LHCN-M2 (cell line): ENCODE measurements around the gene PRDM11. TPM values are rescaled to one million over a fixed set of nuclear protein-coding genes. Genes with fewer than 3 reads are reported as not detected.
"Not testable (repeated sequence)": the region's sequence is repeated elsewhere in the genome, so short reads cannot be mapped to it uniquely, and the experiment has no call there.

Experiments
- DNase-seq: peaks from one replicate; pipeline ENCODE4 v3.0.0-alpha.2; 2012; ENCODE audit warnings: low read depth
- total RNA-seq: library from RNA; depleted of rRNA; stranded (reverse); fragments of >200 nt; gene quantifications from 2 replicates; pipeline ENCODE4 v1.2.3, GENCODE V29; 2014

Gene PRDM11
- total RNA-seq, 1 experiment from 2014 or later, result 4.6 TPM

DNA sequence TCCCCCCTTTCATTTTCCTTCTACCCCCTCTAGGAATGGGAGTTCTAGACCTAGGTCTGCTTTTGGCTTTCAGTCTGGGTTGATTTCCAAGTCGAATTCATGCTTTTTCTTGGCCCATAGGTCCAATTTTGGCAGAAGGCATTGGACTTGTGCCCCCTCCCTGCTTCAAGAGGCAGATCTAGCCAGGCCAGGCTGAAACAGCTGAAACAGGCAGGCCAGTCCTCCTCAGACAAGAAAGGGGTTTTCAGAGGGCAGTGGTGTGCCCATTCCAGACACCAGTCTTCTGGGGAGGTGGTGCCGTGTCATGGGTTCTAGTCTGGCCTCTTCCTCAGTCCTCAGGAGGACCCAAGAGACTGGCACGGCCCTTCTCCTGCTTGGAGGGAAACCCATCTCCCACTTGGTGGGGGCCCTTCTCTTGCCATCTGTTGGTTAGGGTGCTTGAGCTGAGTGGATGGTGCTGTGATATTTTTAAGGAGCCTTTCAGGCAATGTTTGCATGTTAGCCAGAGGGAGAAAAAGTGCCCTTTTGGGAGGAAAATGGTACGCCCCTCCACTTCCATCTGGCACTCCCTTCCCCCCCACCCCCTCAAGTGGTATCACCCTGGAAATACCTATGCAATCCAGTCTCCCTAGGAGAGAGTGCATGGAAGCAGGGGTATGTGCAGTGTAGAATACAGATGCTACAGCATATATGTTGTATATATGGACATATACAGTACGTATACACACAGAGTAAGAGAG is 86.1 kb downstream of the PRDM11 start:
- DNase-seq, result no peak

- peak; percentile 40 for DNase-seq
These were observed 86.8 kb downstream of the PRDM11 start for GRCh38 chr11:45233121-45233803.

DNA sequence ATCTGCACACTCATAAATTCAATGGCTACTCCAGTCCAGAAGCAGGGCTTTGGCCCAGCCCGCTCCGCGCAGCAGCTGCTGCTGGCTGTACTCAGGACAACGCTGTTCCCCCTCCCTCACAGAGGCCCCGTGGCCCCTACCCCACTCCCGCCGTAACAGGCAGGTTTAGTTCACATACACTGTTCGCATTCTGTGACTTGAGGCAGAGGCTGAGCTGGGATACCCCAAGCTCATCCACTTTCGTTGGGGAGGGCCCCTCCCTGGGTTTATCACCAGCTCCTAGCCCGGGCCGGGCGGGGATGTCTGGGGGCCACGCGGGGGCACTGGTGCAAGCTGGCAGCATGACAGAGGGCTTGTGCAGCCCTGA is 87.3 kb downstream of the PRDM11 start:
- DNase-seq, result no peak

GRCh38 chr11:45234306-45235006 is 88.0 kb downstream of the PRDM11 start:
- no peak for DNase-seq

DNA sequence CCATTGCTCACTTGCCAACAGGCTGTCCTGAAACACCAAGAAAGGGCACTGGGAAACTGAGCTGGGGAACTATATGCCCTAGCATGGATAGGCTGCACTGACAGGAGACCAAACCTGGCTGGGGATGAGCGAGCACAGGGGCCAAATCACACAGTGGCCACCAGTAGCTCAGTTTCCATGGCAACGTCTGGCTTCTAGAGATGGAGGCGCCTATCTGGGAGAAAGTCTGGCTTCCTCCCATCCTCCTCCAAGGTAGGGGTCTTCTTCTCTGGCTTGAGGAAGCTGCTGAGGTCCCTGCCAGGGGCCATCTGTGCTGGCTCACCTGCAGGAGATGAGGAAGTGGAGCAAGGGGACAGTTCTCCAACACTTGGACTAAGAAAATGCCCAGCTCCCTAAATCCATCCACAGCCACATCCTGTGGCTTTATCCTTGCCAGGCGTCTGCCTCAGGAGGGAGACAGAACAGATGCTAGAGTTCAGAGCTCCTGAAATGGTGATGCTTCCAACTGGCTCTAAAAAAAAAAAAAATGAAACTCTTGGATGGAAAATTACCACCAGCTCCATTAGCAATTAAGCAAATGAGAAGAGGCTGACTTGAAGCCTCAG is 91.4 kb downstream of the PRDM11 start:
- DNase-seq, result no peak

- peak; percentile 57 for DNase-seq
These were observed 92.3 kb downstream of the PRDM11 start for GRCh38 chr11:45238724-45239123.

DNA sequence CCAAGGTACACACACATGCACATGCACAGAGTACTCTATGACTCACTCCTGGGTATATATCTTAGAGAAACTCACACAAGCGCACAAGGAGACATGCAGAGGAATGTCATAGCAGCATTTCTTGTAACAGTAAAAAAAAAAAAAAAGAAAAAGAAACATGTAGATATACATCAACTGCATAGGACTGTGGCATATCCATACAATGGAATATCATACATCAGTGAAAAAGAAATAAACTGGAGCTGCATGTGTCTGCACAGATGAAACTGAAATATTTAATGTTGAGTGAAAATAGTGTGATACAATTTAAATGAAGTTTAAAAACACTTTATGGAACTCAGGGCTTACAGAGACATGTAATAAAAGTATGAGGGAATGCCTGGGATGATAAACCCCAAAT is 93.3 kb downstream of the PRDM11 start:
- no peak for DNase-seq

- no peak for DNase-seq
These were observed 97.5 kb downstream of the PRDM11 start for GRCh38 chr11:45243967-45244366.

- DNase-seq, result no peak
These were observed 99.0 kb downstream of the PRDM11 start for GRCh38 chr11:45245218-45246045.

GRCh38 chr11:45246241-45246640 is 99.8 kb downstream of the PRDM11 start:
- no peak for DNase-seq

DNA sequence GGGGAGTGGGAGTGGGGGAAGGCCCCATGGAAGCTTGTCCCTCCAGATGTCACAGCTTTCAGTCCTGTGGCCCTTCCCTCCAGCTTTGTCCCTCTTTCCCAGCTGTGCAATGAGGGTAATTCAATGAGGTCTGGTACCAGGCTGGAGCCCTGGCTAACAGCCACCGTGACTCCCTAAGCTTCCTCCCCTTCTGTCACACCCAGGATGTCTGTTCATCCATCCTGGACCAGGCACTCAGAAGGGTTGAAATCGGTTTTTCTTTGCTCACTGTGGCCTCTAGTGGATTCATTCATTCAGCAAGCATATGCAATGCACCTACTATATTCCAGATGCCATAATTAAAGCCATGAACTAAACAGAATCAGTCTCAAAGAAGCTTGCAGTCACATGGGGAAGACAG is 101.0 kb downstream of the PRDM11 start:
- no peak for DNase-seq

DNA sequence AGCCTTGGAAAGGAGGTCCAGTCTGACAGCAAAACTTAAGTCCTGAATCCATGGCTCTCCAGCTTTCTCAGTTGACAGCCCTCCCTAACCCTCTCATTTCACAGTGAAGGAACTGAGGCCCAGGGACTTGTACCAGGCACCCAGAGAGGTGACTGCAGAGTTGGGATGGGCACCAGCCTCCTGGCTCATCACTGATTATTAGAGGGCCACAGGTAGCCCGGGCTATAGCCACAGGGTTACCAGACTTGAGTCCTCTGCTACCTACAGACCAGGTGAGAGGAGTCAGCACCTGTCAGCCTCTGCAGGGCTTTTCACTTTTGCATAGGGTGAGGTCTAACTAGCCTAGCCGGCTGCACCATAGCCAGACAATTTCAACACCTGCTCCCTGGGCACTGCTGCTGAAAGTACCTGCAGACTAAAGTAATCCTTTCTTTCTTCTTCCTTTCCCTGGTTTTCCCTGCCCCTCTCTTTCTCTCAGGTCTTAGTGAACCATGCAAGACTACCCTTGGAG is 102.1 kb downstream of the PRDM11 start:
- DNase-seq, result no peak

- not testable (repeated sequence) for DNase-seq
These were observed 102.9 kb downstream of the PRDM11 start for GRCh38 chr11:45249372-45249771.

GRCh38 chr11:45250035-45250718 is 103.7 kb downstream of the PRDM11 start:
- DNase-seq, result no peak

- peak; percentile 69 for DNase-seq
These were observed 105.9 kb downstream of the PRDM11 start for GRCh38 chr11:45252134-45252856.

- no peak for DNase-seq
These were observed 106.4 kb downstream of the PRDM11 start for GRCh38 chr11:45252877-45253276.

- no peak for DNase-seq
These were observed 107.2 kb downstream of the PRDM11 start for GRCh38 chr11:45253640-45254039.

- no peak for DNase-seq
These were observed 107.6 kb downstream of the PRDM11 start for GRCh38 chr11:45254070-45254469.

DNA sequence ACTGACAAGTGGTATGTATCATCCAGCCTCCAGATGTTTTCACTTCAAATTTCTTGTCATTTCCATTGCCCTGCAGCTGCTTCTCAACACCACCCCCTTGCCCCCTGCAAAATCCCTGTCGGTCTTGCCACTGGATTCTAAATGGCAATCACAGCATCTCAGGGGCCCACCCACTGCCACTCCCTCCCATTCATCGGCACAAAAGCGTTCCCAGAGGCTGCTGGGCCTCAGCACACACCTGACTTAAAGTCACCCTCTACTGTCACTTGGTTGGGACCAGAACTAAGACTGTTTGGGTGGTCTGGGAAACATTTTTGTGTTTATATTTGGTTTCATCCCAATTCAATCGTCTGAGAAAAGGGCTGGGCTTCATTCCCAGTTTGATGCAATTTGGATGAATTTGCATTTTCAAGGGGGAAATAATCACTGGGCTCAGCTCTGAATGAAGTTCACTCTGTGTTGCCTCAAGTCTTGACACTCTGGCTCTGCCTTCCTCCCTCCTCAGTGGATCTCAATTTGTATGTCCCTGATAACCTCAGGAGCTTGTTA is 112.6 kb downstream of the PRDM11 start:
- no peak for DNase-seq

DNA sequence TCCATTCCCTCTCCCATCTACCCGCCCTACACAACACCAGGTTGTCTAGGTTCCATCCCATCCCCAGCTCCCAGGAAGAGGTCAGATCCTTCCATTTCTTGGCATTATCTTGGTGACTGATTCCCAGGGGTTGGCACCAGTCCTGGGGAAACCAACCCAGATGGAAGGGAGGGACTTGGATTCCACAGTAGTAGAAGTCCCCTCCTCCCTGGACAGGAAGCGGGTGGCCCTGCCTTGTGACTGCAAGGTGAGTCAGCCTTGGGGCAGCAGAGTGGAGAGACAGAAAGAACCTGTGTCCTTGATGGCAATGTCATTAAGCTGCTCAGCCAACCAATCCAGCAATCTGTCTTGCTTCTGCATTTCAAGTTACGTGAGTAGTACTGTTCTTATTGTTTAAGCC is 113.2 kb downstream of the PRDM11 start:
- peak; percentile 38 for DNase-seq
